Tibial artery (tissue), 4 donors: ENCODE measurements around the gene PRR19.

Source experiments
- DNase-seq, 2 donors: peaks; one replicate each; pipeline ENCODE4 v3.0.0-alpha.2; 2019
- H3K27ac ChIP-seq, 2 donors: fragments of 200-600 bp; sonication (generic) in 1 of 2; 1 replicate in 1 of 2; 2 replicates in 1 of 2; pipeline ENCODE4 v1.5.1; 2018 to 2019; ENCODE audit warnings: mild to moderate bottlenecking in 1 of 2
- H3K27me3 ChIP-seq, 2 donors: fragments of 200-600 bp; sonication (generic) in 1 of 2; one replicate each; pipeline versions ENCODE4 v1.5.1 to v1.6.0; 2016 to 2019
- H3K36me3 ChIP-seq, 3 donors: fragments of 200-600 bp; sonication (generic) in 2 of 3; one replicate each; pipeline ENCODE4 v1.5.1; 2016 to 2019; ENCODE audit warnings: mild to moderate bottlenecking in 2 of 3
- H3K4me1 ChIP-seq, 4 donors: fragments of 200-600 bp; sonication (generic) in 2 of 4; 1 replicate in 3 of 4; 2 replicates in 1 of 4; pipeline ENCODE4 v1.5.1; 2016 to 2019
- H3K4me3 ChIP-seq, 2 donors: fragments of 200-600 bp; sonication (generic) in 1 of 2; 1 replicate in 1 of 2; 2 replicates in 1 of 2; pipeline ENCODE4 v1.5.1; 2018 to 2019; ENCODE audit warnings: mild to moderate bottlenecking in 2 of 2
- H3K9me3 ChIP-seq, 3 donors: fragments of 200-600 bp; sonication (generic) in 1 of 3; one replicate each; pipeline ENCODE4 v1.5.1; 2016 to 2019
- intact Hi-C: fragments of 100-400 bp; cut with DNase I; formaldehyde crosslinking; loops from one replicate; pipeline ENCODE4 v1.15.0; 2023; ENCODE audit warnings: low total_unique reads
- TF ChIP-seq, protein P1 (sequence below), 2 experiments: fragments of 200-600 bp in 1 of 2; fragments of 450-650 bp in 1 of 2; IDR thresholded peaks; one replicate each; pipeline ENCODE4 v1.5.1; 2017 to 2019; ENCODE audit warnings: antibody characterized with exemption in 2 of 2, mild to moderate bottlenecking in 1 of 2, moderate library complexity in 1 of 2

Gene PRR19

DNA sequence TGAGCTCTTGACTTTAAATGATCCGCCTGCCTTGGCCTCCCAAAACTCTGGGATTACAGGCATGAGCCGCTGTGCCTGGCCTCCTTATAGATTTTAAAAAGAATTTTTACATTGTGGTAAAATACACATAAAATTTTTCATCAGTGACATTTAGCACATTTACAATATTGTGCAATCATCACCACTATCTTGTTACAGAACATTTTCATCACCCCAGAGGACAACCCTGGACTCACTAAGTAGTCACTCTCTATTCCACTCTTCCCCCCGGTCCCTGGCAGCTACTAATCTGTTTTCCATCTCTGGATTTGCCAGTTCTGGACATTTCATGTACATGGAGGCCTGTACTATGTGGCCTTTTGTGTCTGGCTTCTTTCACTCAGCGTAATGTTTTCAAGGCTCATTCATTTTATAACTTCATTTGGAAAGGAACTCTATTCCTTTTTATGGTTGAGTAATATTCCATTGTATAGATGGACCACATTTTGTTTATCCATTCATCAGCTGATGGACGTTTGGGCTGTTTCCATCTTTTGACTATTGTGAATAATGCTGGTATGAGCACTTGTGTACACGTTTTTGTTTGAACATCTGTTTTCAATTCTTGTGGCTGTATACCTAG is 43.4 kb downstream of the PRR19 start:
- TF ChIP-seq, protein P1, sequence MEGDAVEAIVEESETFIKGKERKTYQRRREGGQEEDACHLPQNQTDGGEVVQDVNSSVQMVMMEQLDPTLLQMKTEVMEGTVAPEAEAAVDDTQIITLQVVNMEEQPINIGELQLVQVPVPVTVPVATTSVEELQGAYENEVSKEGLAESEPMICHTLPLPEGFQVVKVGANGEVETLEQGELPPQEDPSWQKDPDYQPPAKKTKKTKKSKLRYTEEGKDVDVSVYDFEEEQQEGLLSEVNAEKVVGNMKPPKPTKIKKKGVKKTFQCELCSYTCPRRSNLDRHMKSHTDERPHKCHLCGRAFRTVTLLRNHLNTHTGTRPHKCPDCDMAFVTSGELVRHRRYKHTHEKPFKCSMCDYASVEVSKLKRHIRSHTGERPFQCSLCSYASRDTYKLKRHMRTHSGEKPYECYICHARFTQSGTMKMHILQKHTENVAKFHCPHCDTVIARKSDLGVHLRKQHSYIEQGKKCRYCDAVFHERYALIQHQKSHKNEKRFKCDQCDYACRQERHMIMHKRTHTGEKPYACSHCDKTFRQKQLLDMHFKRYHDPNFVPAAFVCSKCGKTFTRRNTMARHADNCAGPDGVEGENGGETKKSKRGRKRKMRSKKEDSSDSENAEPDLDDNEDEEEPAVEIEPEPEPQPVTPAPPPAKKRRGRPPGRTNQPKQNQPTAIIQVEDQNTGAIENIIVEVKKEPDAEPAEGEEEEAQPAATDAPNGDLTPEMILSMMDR (IDR thresholded peaks at IDR 0.05): no peak
- no peak for DNase-seq
- no peak overlapping the region for H3K4me3 ChIP-seq
- intact Hi-C loops: no loop called here
- no peaks in the 10 kb centered on the region for H3K9me3 ChIP-seq
- no peak overlapping the region for H3K27ac ChIP-seq
- H3K27me3 ChIP-seq: no peaks in the 10 kb centered on the region
- no peaks in the 10 kb centered on the region for H3K4me1 ChIP-seq
- peaks cover 13 to 66% (median 43%) of the 10 kb centered on the region in 3 donors for H3K36me3 ChIP-seq

DNA sequence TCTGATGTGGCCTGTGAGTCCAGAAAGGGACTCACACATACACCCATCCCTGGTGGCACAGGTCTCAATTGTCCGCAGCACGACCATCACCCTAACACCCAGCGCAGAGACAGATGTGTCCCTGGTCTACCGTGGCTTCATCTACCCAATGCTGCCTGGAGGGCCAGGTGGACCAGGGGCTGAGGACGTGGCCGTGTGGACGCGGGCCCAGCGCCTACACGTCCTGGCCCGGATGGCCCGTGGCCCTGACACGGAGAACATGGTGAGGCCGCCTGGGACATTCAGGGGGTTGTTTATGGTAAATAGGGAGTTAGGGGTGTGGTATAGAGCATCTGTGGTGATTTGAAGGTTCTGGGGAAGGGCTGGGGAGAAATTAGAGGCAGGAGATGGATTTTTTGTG is 46.3 kb downstream of the PRR19 start:
- no peaks in the 10 kb centered on the region for H3K9me3 ChIP-seq
- no peak for DNase-seq
- H3K4me3 ChIP-seq: no peak overlapping the region
- no peaks in the 10 kb centered on the region for H3K4me1 ChIP-seq
- intact Hi-C loops: no loop called here
- TF ChIP-seq, protein P1 (IDR thresholded peaks at IDR 0.05): no peak
- no peaks in the 10 kb centered on the region for H3K27me3 ChIP-seq
- peaks cover 13 to 70% (median 55%) of the 10 kb centered on the region in 3 donors for H3K36me3 ChIP-seq
- no peak overlapping the region for H3K27ac ChIP-seq

DNA sequence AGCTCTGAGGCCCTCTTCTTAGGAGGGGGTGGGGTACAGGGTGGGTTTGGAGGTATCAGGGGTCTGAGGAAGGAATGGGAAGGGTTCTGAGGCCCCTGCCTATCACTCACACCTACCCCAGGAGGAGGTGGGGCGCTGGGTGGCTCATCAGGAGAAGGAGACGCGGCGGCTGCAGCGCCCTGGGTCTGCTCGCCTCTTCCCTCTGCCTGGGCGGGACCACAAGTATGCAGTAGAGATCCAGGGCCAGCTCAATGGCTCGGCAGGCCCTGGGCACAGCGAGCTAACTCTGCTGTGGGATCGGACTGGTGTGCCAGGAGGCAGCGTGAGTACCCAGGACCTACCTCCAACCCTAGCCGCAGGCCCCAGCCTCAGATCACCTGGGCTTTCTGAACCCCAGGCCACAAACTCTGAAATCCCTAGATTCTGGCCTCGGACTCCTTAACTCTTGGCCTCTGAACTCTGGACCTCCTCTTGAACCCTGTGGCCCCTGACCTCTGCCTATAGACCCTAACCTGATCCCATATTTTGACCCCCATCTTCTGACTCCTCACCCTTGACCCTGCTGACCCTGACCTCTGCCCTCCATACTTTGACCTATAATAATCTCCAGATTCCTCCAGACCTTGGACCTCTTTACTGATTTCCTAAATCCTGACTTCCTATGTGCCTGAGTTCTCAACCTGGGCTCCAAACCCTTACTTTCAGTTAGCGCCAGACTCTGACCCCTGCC is 47.6 kb downstream of the PRR19 start:
- Histone ChIP-seq H3K4me3 (no peak overlapping the region), H3K27me3 (no peaks in the 10 kb centered on the region), H3K27ac (no peak overlapping the region), H3K36me3 (peaks cover 15 to 70% (median 57%) of the 10 kb centered on the region in 3 donors), H3K9me3 (no peaks in the 10 kb centered on the region), H3K4me1 (no peaks in the 10 kb centered on the region)
- no peak for DNase-seq
- intact Hi-C loops: no loop called here
- TF ChIP-seq, protein P1 (IDR thresholded peaks at IDR 0.05): no peak

- no peak overlapping the region for H3K4me3 ChIP-seq
- intact Hi-C loops: no loop called here
- peaks cover 11 to 70% (median 53%) of the 10 kb centered on the region in 3 donors for H3K36me3 ChIP-seq
These were observed 48.5 kb downstream of the PRR19 start for GRCh38 chr19:42350417-42350816.

DNA sequence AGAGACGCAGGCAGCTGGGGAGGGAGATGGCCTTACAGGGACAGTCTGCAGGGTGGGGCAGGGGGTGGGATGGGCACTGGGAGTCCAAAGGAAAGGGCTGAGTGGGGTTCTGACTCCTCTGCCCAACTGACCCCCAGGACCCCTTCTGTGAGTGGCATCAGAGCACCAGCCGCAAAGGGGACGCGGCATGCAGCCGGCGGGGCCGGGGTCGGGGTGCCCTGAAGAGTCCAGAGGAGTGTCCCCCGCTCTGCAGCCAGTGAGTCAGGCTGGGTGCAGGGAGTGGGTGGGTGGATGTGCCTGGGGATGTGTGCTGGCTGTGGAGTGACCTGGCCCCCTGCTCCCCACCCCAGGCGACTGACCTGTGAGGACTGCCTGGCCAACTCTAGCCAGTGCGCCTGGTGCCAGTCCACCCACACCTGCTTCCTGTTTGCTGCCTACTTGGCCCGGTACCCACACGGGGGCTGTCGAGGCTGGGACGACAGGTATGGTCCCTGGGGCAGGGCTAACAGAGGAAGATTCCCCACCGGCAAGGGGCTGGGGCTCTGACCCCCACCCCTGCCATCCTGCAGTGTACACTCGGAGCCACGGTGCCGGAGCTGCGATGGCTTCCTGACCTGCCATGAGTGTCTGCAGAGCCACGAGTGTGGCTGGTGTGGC is 49.3 kb downstream of the PRR19 start:
- H3K36me3 ChIP-seq: peaks cover 17 to 70% (median 61%) of the 10 kb centered on the region in 3 donors
- DNase-seq: no peak
- H3K27me3 ChIP-seq: no peaks in the 10 kb centered on the region
- H3K4me3 ChIP-seq: no peak overlapping the region
- no peak overlapping the region for H3K27ac ChIP-seq
- no peaks in the 10 kb centered on the region for H3K9me3 ChIP-seq
- H3K4me1 ChIP-seq: no peaks in the 10 kb centered on the region
- TF ChIP-seq, protein P1 (IDR thresholded peaks at IDR 0.05): no peak
- intact Hi-C loops: no loop called here

More at GRCh38 chr19:42350417-42350816, 48.5 kb downstream of the PRR19 start:
- Histone ChIP-seq H3K4me1 (no peaks in the 10 kb centered on the region), H3K27ac (no peak overlapping the region), H3K9me3 (no peaks in the 10 kb centered on the region), H3K27me3 (no peaks in the 10 kb centered on the region)
- TF ChIP-seq, protein P1 (IDR thresholded peaks at IDR 0.05): no peak
- no peak for DNase-seq
